NB4 (cell line): ENCODE data around the gene LRIT3.

Source experiments
- CTCF ChIP-seq: IDR thresholded peaks from one replicate; pipeline ENCODE4 v1.5.1; 2012; ENCODE audit warnings: low read depth, low read length
- MAX ChIP-seq: IDR thresholded peaks from 2 replicates; pipeline ENCODE4 v1.6.1; 2011; ENCODE audit warnings: low read depth, low read length
- POLR2A ChIP-seq: IDR thresholded peaks from 2 replicates; pipeline ENCODE4 v1.6.1; 2011; ENCODE audit warnings: mild to moderate bottlenecking; ENCODE audit not compliant: insufficient read length; ENCODE audit errors: extremely low read depth

- TF ChIP-seq CTCF (no peak), POLR2A (no peak), MAX (no peak)
Observed at GRCh38 chr4:109912706-109913595, 65.0 kb downstream of the LRIT3 start, which contains the start of gene EGF.
